SK-N-SH treated with all-trans-retinoic acid at 6 μM for 48 hours (cell line): ENCODE results near the gene SAA2.
"Not testable (repeated sequence)": the region's sequence is repeated elsewhere in the genome, so short reads cannot be mapped to it uniquely, and the experiment has no call there.

Experiments
- ATAC-seq: fragments of 200-7000 bp; cut with Tn5 transposase; 3 replicates; pipeline ENCODE4 v1.9.1; 2020; ENCODE audit warnings: mild to moderate bottlenecking, moderate library complexity
- CSDC2 ChIP-seq: fragments of 250-450 bp; sonication (Bioruptor Pico); IDR thresholded peaks from 2 replicates; pipeline ENCODE4 v1.5.0; 2020; ENCODE audit warnings: mild to moderate bottlenecking, moderate library complexity
- ESRRG ChIP-seq: fragments of 250-450 bp; sonication (Bioruptor Pico); IDR thresholded peaks from 2 replicates; pipeline ENCODE4 v1.6.1; 2021; ENCODE audit warnings: mild to moderate bottlenecking
- GLIS3 ChIP-seq: fragments of 250-450 bp; sonication (Bioruptor Pico); IDR thresholded peaks from 2 replicates; pipeline ENCODE4 v1.5.0; 2020; ENCODE audit warnings: mild to moderate bottlenecking, moderate library complexity
- ISL1 ChIP-seq: fragments of 250-450 bp; sonication (Bioruptor Pico); IDR thresholded peaks from 2 replicates; pipeline ENCODE4 v2.1.2; 2022; ENCODE audit warnings: mild to moderate bottlenecking, moderate library complexity
- OSR1 ChIP-seq: fragments of 250-450 bp; sonication (Bioruptor Pico); IDR thresholded peaks from 2 replicates; pipeline ENCODE4 v1.8.0; 2022; ENCODE audit warnings: moderate library complexity, mild to moderate bottlenecking, inconsistent platforms
- RARB ChIP-seq: fragments of 250-450 bp; sonication (Bioruptor Pico); IDR thresholded peaks from 2 replicates; pipeline ENCODE4 v1.8.0; 2021; ENCODE audit warnings: mild to moderate bottlenecking, moderate library complexity
- SNAI2 ChIP-seq: fragments of 250-450 bp; sonication (Bioruptor Pico); IDR thresholded peaks from 2 replicates; pipeline ENCODE4 v1.5.0; 2020; ENCODE audit warnings: mild to moderate bottlenecking, moderate library complexity
- TCF4 ChIP-seq: fragments of 250-450 bp; sonication (Bioruptor Pico); IDR thresholded peaks from 2 replicates; pipeline ENCODE4 v1.8.0; 2021; ENCODE audit warnings: mild to moderate bottlenecking, moderate library complexity, borderline replicate concordance
- TOX ChIP-seq: fragments of 250-450 bp; sonication (Bioruptor Pico); IDR thresholded peaks from 2 replicates; pipeline ENCODE4 v1.8.0; 2021; ENCODE audit warnings: mild to moderate bottlenecking, moderate library complexity, borderline replicate concordance
- ZC3H10 ChIP-seq: fragments of 250-450 bp; sonication (Bioruptor Pico); IDR thresholded peaks from 2 replicates; pipeline ENCODE4 v1.5.1; 2021; ENCODE audit warnings: mild to moderate bottlenecking, moderate library complexity
- ZFP3 ChIP-seq: fragments of 250-450 bp; sonication (Bioruptor Pico); IDR thresholded peaks from 2 replicates; pipeline ENCODE4 v1.5.0; 2020; ENCODE audit warnings: mild to moderate bottlenecking, moderate library complexity
- ZFP30 ChIP-seq: fragments of 450-650 bp; formaldehyde crosslinking; IDR thresholded peaks from 2 replicates; pipeline ENCODE4 v1.5.0; 2022; ENCODE audit warnings: mild to moderate bottlenecking, moderate library complexity
- ZNF565 ChIP-seq: fragments of 450-650 bp; formaldehyde crosslinking; conservative IDR thresholded peaks from 2 replicates; pipeline ENCODE4 v1.5.0; 2020; ENCODE audit warnings: low read depth, mild to moderate bottlenecking, moderate library complexity
- ZNF70 ChIP-seq: fragments of 450-650 bp; formaldehyde crosslinking; IDR thresholded peaks from 2 replicates; pipeline ENCODE4 v1.5.0; 2020; ENCODE audit warnings: mild to moderate bottlenecking, moderate library complexity
- ZNF8 ChIP-seq: fragments of 450-650 bp; formaldehyde crosslinking; IDR thresholded peaks from 2 replicates; pipeline ENCODE4 v1.5.0; 2020; ENCODE audit warnings: mild to moderate bottlenecking, moderate library complexity
- TF ChIP-seq, protein P1 (sequence below): fragments of 250-450 bp; sonication (Bioruptor Pico); IDR thresholded peaks from 2 replicates; pipeline ENCODE4 v1.5.1; 2020; ENCODE audit warnings: low read depth, mild to moderate bottlenecking, moderate library complexity
- TF ChIP-seq, protein P2 (sequence below): fragments of 250-450 bp; sonication (Bioruptor Pico); IDR thresholded peaks from 2 replicates; pipeline ENCODE4 v1.5.0; 2020; ENCODE audit warnings: mild to moderate bottlenecking, moderate library complexity
- TF ChIP-seq, protein P3 (sequence below): fragments of 250-450 bp; sonication (Bioruptor Pico); IDR thresholded peaks from 2 replicates; pipeline ENCODE4 v1.8.0; 2020; ENCODE audit warnings: mild to moderate bottlenecking, moderate library complexity, borderline replicate concordance
- TF ChIP-seq, protein P4 (sequence below): fragments of 250-450 bp; sonication (Bioruptor Pico); IDR thresholded peaks from 2 replicates; pipeline ENCODE4 v1.8.0; 2021; ENCODE audit warnings: low read depth, mild to moderate bottlenecking, moderate library complexity, borderline replicate concordance
- TF ChIP-seq, protein P5 (sequence below): fragments of 250-450 bp; sonication (Bioruptor Pico); IDR thresholded peaks from 2 replicates; pipeline ENCODE4 v1.5.1; 2021; ENCODE audit warnings: mild to moderate bottlenecking, moderate library complexity

Gene SAA2

DNA sequence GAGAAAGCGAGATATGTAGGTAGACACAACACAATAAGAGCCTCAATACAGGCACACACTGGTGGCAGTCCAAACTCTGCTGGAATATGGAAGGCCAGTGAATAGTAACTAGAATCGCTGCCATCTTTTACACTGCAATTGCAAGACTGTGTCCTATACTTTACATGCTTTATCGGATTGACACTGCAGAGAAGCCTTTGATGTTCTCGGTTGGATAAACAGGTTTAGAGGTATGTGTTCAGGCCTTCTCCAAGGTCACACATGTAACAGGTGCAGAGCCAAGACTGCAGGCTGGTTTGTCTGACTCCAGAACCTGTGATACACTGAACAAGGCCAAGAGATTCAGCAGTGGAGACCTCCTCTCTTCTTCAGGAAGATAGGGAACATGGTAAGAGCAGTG, 22.7 kb upstream of the SAA2 start:
- ATAC-seq, result no peak
- no peak for TF ChIP-seq TCF4 (CRISPR knock-in tag)
- no peak for TF ChIP-seq ZFP30 (CRISPR knock-in tag)
- no peak for TF ChIP-seq CSDC2 (CRISPR knock-in tag)
- TF ChIP-seq, protein P1, sequence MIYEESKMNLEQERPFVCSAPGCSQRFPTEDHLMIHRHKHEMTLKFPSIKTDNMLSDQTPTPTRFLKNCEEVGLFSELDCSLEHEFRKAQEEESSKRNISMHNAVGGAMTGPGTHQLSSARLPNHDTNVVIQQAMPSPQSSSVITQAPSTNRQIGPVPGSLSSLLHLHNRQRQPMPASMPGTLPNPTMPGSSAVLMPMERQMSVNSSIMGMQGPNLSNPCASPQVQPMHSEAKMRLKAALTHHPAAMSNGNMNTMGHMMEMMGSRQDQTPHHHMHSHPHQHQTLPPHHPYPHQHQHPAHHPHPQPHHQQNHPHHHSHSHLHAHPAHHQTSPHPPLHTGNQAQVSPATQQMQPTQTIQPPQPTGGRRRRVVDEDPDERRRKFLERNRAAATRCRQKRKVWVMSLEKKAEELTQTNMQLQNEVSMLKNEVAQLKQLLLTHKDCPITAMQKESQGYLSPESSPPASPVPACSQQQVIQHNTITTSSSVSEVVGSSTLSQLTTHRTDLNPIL (CRISPR knock-in tag), result no peak
- TF ChIP-seq GLIS3 (CRISPR knock-in tag), result no peak
- no peak for TF ChIP-seq ISL1 (CRISPR knock-in tag)
- TF ChIP-seq, protein P2, sequence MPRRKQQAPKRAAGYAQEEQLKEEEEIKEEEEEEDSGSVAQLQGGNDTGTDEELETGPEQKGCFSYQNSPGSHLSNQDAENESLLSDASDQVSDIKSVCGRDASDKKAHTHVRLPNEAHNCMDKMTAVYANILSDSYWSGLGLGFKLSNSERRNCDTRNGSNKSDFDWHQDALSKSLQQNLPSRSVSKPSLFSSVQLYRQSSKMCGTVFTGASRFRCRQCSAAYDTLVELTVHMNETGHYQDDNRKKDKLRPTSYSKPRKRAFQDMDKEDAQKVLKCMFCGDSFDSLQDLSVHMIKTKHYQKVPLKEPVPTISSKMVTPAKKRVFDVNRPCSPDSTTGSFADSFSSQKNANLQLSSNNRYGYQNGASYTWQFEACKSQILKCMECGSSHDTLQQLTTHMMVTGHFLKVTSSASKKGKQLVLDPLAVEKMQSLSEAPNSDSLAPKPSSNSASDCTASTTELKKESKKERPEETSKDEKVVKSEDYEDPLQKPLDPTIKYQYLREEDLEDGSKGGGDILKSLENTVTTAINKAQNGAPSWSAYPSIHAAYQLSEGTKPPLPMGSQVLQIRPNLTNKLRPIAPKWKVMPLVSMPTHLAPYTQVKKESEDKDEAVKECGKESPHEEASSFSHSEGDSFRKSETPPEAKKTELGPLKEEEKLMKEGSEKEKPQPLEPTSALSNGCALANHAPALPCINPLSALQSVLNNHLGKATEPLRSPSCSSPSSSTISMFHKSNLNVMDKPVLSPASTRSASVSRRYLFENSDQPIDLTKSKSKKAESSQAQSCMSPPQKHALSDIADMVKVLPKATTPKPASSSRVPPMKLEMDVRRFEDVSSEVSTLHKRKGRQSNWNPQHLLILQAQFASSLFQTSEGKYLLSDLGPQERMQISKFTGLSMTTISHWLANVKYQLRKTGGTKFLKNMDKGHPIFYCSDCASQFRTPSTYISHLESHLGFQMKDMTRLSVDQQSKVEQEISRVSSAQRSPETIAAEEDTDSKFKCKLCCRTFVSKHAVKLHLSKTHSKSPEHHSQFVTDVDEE (CRISPR knock-in tag), result no peak
- TF ChIP-seq, protein P3, sequence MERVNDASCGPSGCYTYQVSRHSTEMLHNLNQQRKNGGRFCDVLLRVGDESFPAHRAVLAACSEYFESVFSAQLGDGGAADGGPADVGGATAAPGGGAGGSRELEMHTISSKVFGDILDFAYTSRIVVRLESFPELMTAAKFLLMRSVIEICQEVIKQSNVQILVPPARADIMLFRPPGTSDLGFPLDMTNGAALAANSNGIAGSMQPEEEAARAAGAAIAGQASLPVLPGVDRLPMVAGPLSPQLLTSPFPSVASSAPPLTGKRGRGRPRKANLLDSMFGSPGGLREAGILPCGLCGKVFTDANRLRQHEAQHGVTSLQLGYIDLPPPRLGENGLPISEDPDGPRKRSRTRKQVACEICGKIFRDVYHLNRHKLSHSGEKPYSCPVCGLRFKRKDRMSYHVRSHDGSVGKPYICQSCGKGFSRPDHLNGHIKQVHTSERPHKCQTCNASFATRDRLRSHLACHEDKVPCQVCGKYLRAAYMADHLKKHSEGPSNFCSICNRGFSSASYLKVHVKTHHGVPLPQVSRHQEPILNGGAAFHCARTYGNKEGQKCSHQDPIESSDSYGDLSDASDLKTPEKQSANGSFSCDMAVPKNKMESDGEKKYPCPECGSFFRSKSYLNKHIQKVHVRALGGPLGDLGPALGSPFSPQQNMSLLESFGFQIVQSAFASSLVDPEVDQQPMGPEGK, result no peak
- no peak for TF ChIP-seq ZNF8 (CRISPR knock-in tag)
- TF ChIP-seq, all 23 proteins: peak for 0

DNA sequence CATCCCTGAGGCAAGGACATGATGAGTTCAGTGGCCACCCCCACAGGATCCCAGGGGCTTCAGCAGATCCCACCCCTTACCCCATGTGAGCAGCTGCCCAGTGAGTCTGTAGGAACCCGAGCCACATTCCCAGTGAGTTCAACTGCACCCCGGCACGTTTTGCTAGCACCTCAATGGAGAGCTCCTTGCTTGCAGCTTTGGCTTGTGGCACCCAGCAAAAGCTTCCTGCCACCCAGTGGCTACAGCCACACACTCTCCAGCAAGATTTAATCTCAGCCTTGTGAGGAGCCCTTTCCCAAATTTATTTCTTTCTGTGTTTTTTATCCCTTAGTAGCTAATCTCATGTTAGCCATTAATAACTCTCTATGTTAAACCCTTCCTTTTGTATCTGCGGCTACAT, 21.6 kb upstream of the SAA2 start:
- TF ChIP-seq ZNF8 (CRISPR knock-in tag) (no peak), OSR1 (no peak), ISL1 (CRISPR knock-in tag) (no peak), TCF4 (CRISPR knock-in tag) (no peak), GLIS3 (CRISPR knock-in tag) (no peak), ZC3H10 (CRISPR knock-in tag) (no peak), SNAI2 (CRISPR knock-in tag) (no peak), ZNF565 (CRISPR knock-in tag) (no peak), ZFP30 (CRISPR knock-in tag) (no peak), ESRRG (CRISPR knock-in tag) (no peak), RARB (CRISPR knock-in tag) (no peak), ZNF70 (CRISPR knock-in tag) (no peak), TOX (CRISPR knock-in tag) (no peak), ZFP3 (CRISPR knock-in tag) (no peak)
- TF ChIP-seq, protein P3, result no peak
- TF ChIP-seq, protein P1 (CRISPR knock-in tag), result no peak
- TF ChIP-seq, protein P4, sequence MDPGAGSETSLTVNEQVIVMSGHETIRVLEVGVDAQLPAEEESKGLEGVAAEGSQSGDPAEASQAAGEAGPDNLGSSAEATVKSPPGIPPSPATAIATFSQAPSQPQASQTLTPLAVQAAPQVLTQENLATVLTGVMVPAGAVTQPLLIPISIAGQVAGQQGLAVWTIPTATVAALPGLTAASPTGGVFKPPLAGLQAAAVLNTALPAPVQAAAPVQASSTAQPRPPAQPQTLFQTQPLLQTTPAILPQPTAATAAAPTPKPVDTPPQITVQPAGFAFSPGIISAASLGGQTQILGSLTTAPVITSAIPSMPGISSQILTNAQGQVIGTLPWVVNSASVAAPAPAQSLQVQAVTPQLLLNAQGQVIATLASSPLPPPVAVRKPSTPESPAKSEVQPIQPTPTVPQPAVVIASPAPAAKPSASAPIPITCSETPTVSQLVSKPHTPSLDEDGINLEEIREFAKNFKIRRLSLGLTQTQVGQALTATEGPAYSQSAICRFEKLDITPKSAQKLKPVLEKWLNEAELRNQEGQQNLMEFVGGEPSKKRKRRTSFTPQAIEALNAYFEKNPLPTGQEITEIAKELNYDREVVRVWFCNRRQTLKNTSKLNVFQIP (CRISPR knock-in tag), result no peak
- TF ChIP-seq, protein P2 (CRISPR knock-in tag), result no peak
- TF ChIP-seq, protein P5, sequence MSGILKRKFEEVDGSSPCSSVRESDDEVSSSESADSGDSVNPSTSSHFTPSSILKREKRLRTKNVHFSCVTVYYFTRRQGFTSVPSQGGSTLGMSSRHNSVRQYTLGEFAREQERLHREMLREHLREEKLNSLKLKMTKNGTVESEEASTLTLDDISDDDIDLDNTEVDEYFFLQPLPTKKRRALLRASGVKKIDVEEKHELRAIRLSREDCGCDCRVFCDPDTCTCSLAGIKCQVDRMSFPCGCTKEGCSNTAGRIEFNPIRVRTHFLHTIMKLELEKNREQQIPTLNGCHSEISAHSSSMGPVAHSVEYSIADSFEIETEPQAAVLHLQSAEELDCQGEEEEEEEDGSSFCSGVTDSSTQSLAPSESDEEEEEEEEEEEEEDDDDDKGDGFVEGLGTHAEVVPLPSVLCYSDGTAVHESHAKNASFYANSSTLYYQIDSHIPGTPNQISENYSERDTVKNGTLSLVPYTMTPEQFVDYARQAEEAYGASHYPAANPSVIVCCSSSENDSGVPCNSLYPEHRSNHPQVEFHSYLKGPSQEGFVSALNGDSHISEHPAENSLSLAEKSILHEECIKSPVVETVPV (CRISPR knock-in tag), result no peak
- TF ChIP-seq, all 23 proteins: peak for 0
- ATAC-seq, result no peak

DNA sequence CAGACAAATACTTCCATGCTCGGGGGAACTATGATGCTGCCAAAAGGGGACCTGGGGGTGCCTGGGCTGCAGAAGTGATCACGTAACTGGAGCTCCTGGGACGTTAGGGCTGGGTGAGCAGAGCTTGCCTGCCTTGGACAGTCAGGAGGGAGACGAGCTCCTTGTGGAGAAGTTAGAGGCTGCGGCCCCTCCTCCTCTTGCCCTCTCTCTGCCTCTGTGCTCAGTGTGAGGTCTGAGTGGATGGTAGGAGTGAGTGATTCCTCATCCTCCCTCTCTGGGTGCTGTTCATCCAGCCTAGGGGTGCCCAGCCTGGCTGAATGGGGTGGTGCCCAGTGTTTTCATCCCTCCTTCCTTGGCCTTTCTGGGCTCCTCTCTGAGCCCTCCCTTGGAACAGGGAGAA, 20.8 kb upstream of the SAA2 start:
- peak; percentile 30 for ATAC-seq

DNA sequence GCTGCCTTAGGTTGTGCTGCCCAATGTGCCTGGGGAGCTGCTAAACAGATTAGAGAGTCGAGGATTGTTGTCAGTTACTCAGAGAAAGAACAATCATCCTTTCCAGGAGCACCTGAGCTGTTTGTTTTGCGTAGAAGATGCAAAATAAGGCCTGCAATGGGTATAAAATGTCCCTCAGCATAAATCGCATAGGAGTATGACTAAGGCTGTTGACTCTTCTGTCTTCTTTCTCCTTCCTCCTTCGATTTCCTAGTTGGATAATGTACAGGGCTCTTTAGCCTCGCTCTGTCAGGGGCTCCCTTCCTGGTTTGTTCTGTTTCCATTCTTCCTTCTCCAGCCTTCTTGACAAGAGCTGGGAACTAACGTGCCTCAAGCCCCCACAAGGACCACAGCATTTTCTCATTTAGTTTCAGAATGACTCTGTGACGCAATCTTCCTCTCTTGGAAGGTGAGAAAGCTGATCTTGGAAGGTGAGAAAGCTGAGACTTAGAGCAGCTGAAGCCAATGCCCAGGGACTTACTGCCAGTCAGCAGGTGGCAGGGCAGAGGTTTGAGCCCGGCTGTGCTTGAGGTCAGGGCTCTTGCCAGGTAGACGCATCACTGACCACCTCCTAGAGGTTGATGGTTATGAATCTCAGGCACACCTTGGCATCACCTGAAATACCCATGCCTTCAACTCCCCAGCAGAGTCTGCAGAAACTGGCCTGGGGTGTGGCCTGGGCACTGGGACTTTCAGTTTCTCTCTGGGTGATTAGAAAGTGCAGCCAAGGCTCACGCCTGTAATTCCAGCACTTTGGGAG, 19.1 kb upstream of the SAA2 start:
- ATAC-seq, result not testable (repeated sequence)
